ENCODE measurements around the gene KRT31. TPM values are rescaled to one million over a fixed set of nuclear protein-coding genes. Genes with fewer than 3 reads are reported as not detected.
"Not testable (repeated sequence)": the region's sequence is repeated elsewhere in the genome, so short reads cannot be mapped to it uniquely, and the experiment has no call there.

The KRT31 gene
- not detected for polyA plus RNA-seq

GRCh38 chr17:41396996-41397660 is at the start of gene KRT31:
Gene KRT31 (minus strand): TSS chr17:41397608. CDS start chr17:41397539, 69 bp downstream.
- Mint-ChIP-seq H3K4me3 (no peak within 1 kb of the TSS), H3K27ac (no peak within 1 kb of the TSS), H3K36me3 (no peaks in the 10 kb centered on the region), H3K27me3 (ENCODE audit: low read depth in 3 of 3) (peaks cover 0 to 8% (median 6%) of the 10 kb centered on the region in 3 donors), H3K9me3 (no peaks in the 10 kb centered on the region), H3K4me1 (no peaks in the 10 kb centered on the region)
- no peak for DNase-seq

DNA sequence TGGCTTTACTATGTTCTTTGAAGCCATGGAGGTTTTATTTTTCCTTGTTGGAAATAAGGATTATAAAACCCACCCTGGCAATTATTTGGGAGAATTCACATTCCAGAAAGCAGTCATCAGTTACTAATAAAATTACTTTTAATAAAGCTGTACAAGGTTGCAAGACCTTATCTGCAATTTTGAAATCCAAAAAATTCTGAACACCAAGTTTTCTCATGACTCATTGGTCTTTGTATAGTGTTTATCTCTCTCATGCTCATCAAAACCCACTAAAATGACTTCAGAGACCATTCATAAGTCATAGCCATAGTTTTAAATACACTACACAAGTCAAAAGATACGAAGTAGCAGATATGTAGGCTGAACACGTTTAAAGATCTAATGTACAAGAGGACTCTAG is 49.4 kb upstream of the KRT31 start:
- no peak overlapping the region for H3K27ac Mint-ChIP-seq
- no peak overlapping the region for H3K4me3 Mint-ChIP-seq
- peaks cover 0 to 7% (median 5%) of the 10 kb centered on the region in 3 donors for H3K27me3 Mint-ChIP-seq (ENCODE audit: low read depth in 3 of 3)
- H3K9me3 Mint-ChIP-seq = peaks cover 0 to 3% (median 0%) of the 10 kb centered on the region in 6 donors
- H3K4me1 Mint-ChIP-seq = no peaks in the 10 kb centered on the region
- no peaks in the 10 kb centered on the region for H3K36me3 Mint-ChIP-seq
- DNase-seq = no peak

DNA sequence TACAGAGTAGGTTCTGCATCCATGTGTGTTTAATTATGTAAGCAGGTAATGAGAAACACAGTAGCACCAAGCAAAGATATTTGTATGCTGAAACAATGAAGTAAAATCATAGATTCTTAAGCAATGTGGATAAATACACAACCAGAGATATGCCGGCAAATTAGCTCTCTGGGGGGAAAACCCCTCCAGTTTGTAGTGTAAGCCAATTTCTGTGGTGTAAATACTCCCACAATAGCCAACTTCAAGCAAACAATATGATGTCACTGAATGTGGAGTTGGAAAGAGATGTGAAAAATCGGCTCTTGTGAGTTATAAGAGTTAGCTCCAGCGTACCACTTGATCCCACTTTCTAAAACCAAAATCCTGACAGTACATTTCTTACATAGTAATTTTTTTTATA is 47.2 kb upstream of the KRT31 start:
- peaks cover 0 to 3% (median 0%) of the 10 kb centered on the region in 6 donors for H3K9me3 Mint-ChIP-seq
- peaks cover 0 to 4% (median 4%) of the 10 kb centered on the region in 3 donors for H3K27me3 Mint-ChIP-seq (ENCODE audit: low read depth in 3 of 3)
- H3K4me3 Mint-ChIP-seq = no peak overlapping the region
- no peaks in the 10 kb centered on the region for H3K4me1 Mint-ChIP-seq
- no peak for DNase-seq
- no peaks in the 10 kb centered on the region for H3K36me3 Mint-ChIP-seq
- no peak overlapping the region for H3K27ac Mint-ChIP-seq

DNA sequence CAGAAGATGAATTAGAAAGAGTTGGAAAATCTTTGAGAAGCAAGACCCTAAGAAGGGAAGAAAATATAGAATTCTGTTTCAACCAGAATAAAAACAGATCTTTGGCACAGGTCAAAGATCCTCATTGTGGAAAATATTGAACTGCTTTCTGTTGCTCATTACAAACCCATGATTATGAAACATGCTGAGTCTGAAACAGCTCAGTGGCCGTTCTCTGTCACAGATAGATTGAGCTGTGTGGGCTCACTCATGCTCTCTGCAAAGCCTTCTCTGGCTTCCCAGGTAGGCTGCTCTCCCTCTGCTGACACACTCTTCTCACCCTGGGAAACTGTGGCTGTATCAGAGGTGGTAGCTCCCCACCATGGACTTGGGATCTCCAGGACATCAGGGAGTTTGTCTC is 46.8 kb upstream of the KRT31 start:
- H3K9me3 Mint-ChIP-seq = peaks cover 0 to 3% (median 0%) of the 10 kb centered on the region in 6 donors
- no peaks in the 10 kb centered on the region for H3K4me1 Mint-ChIP-seq
- no peak for DNase-seq
- peaks cover 0 to 6% (median 4%) of the 10 kb centered on the region in 3 donors for H3K27me3 Mint-ChIP-seq (ENCODE audit: low read depth in 3 of 3)
- H3K36me3 Mint-ChIP-seq = no peaks in the 10 kb centered on the region
- H3K27ac Mint-ChIP-seq = no peak overlapping the region
- no peak overlapping the region for H3K4me3 Mint-ChIP-seq

- no peak for DNase-seq
- no peaks in the 10 kb centered on the region for H3K36me3 Mint-ChIP-seq
- H3K4me3 Mint-ChIP-seq = no peak overlapping the region
- H3K27ac Mint-ChIP-seq = no peak overlapping the region
- no peaks in the 10 kb centered on the region for H3K4me1 Mint-ChIP-seq
- peaks cover 0 to 3% (median 0%) of the 10 kb centered on the region in 6 donors for H3K9me3 Mint-ChIP-seq
- H3K27me3 Mint-ChIP-seq (ENCODE audit: low read depth in 3 of 3) = peaks cover 1 to 8% (median 5%) of the 10 kb centered on the region in 3 donors
These were observed 45.3 kb upstream of the KRT31 start for GRCh38 chr17:41442739-41443138.

DNA sequence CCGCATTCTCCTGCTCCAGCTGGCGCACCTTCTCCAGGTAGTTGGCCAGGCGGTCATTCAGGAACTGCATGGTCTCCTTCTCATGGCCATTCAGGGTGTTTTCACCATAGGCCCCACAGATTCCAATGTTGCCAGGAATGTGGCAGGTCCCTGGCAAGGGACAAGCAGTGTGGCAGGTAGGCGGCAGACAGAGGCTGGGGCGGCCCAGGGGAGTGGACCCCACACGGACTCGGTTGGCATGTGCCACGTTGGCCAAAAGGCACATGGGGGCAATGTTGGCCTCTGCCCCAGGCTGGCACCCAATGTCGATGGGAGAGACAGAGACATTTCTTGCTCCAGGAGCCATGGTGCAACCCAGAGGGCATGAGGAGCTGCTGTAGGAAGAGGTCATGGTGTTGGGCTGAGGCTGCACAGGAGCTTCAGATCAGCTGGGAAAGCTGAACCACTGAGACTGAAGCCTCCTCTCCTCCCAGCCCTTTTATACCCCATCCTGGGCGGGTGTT is 43.2 kb upstream of the KRT31 start, which contains the start of gene KRT38:
Gene KRT38 (minus strand): TSS at position 453 of the 503 bp plus-strand sequence. CDS start 62 bp downstream, at position 391.
- peaks cover 2 to 8% (median 3%) of the 10 kb centered on the region in 3 donors for H3K27me3 Mint-ChIP-seq (ENCODE audit: low read depth in 3 of 3)
- H3K4me3 Mint-ChIP-seq = no peak within 1 kb of the TSS
- H3K36me3 Mint-ChIP-seq = no peaks in the 10 kb centered on the region
- no peak within 1 kb of the TSS for H3K27ac Mint-ChIP-seq
- peaks cover 0 to 3% (median 0%) of the 10 kb centered on the region in 6 donors for H3K9me3 Mint-ChIP-seq
- no peaks in the 10 kb centered on the region for H3K4me1 Mint-ChIP-seq
- no peak for DNase-seq

DNA sequence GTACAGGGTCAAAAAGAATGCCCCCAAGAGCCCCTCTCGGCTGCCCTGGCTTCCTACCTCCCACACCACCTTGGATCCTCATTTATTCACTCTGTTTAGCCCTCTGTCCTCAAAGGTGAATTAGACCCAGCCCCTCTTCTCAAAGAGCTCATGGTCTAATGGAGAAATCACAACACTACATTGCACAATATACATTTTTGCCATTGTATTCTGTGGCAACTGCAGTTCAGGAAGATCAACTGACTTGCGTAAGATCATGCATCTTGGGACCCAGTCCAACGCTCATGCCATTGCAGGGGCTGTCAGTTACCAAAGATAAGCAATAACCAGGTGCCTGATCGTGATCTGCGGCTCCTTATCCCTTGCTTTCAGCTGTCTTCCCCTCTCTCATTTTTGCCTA is 42.0 kb upstream of the KRT31 start:
- H3K4me3 Mint-ChIP-seq = no peak overlapping the region
- H3K36me3 Mint-ChIP-seq = no peaks in the 10 kb centered on the region
- H3K4me1 Mint-ChIP-seq = no peaks in the 10 kb centered on the region
- peaks cover 2 to 9% (median 2%) of the 10 kb centered on the region in 3 donors for H3K27me3 Mint-ChIP-seq (ENCODE audit: low read depth in 3 of 3)
- no peak overlapping the region for H3K27ac Mint-ChIP-seq
- peaks cover 0 to under 1% (median 0%) of the 10 kb centered on the region in 6 donors for H3K9me3 Mint-ChIP-seq
- no peak for DNase-seq

DNA sequence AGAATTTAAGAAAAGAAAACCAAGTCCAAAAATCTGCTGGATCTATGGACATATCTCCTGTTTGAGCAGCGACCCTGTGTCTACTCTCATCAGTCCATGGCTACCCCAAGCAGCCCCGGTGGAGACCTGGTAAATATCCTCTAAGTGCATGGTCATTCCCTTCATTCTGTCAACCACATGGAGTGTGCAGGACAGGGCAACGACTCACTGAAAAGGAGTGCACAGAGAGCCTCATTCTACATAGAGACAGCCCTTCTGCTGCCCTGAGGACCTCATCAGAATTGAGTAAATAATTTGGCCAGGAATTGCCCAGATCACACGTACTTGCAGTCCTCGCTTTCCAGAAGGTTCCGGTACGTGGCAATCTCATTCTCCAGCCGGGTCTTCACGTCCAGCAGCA is 40.4 kb upstream of the KRT31 start:
- DNase-seq = no peak
- no peaks in the 10 kb centered on the region for H3K36me3 Mint-ChIP-seq
- no peak overlapping the region for H3K4me3 Mint-ChIP-seq
- H3K27me3 Mint-ChIP-seq (ENCODE audit: low read depth in 3 of 3) = peaks cover 2 to 6% (median 3%) of the 10 kb centered on the region in 3 donors
- no peaks in the 10 kb centered on the region for H3K9me3 Mint-ChIP-seq
- no peak overlapping the region for H3K27ac Mint-ChIP-seq
- no peaks in the 10 kb centered on the region for H3K4me1 Mint-ChIP-seq

GRCh38 chr17:41437254-41437653 is 39.8 kb upstream of the KRT31 start:
- Mint-ChIP-seq H3K27ac (no peak overlapping the region), H3K36me3 (no peaks in the 10 kb centered on the region), H3K9me3 (no peaks in the 10 kb centered on the region), H3K4me3 (no peak overlapping the region), H3K4me1 (no peaks in the 10 kb centered on the region), H3K27me3 (ENCODE audit: low read depth in 3 of 3) (peaks cover 2 to 6% (median 4%) of the 10 kb centered on the region in 3 donors)
- no peak for DNase-seq

GRCh38 chr17:41434415-41434814 is 37.0 kb upstream of the KRT31 start:
- H3K36me3 Mint-ChIP-seq = no peaks in the 10 kb centered on the region
- H3K4me3 Mint-ChIP-seq = no peak overlapping the region
- no peak for DNase-seq
- no peaks in the 10 kb centered on the region for H3K9me3 Mint-ChIP-seq
- H3K27me3 Mint-ChIP-seq (ENCODE audit: low read depth in 3 of 3) = peaks cover 2 to 8% (median 6%) of the 10 kb centered on the region in 3 donors
- no peak overlapping the region for H3K27ac Mint-ChIP-seq
- no peaks in the 10 kb centered on the region for H3K4me1 Mint-ChIP-seq

GRCh38 chr17:41434005-41434404 is 36.6 kb upstream of the KRT31 start:
- no peak for DNase-seq
- H3K36me3 Mint-ChIP-seq = no peaks in the 10 kb centered on the region
- no peaks in the 10 kb centered on the region for H3K4me1 Mint-ChIP-seq
- no peak overlapping the region for H3K27ac Mint-ChIP-seq
- no peak overlapping the region for H3K4me3 Mint-ChIP-seq
- H3K27me3 Mint-ChIP-seq (ENCODE audit: low read depth in 3 of 3) = peaks cover 2 to 8% (median 4%) of the 10 kb centered on the region in 3 donors
- no peaks in the 10 kb centered on the region for H3K9me3 Mint-ChIP-seq

- H3K27me3 Mint-ChIP-seq (ENCODE audit: low read depth in 3 of 3) = peaks cover 2 to 8% (median 4%) of the 10 kb centered on the region in 3 donors
- no peaks in the 10 kb centered on the region for H3K9me3 Mint-ChIP-seq
- H3K4me3 Mint-ChIP-seq = no peak overlapping the region
- no peaks in the 10 kb centered on the region for H3K4me1 Mint-ChIP-seq
- H3K27ac Mint-ChIP-seq = no peak overlapping the region
- H3K36me3 Mint-ChIP-seq = no peaks in the 10 kb centered on the region
- no peak for DNase-seq
These were observed 36.2 kb upstream of the KRT31 start for GRCh38 chr17:41433586-41433985.

DNA sequence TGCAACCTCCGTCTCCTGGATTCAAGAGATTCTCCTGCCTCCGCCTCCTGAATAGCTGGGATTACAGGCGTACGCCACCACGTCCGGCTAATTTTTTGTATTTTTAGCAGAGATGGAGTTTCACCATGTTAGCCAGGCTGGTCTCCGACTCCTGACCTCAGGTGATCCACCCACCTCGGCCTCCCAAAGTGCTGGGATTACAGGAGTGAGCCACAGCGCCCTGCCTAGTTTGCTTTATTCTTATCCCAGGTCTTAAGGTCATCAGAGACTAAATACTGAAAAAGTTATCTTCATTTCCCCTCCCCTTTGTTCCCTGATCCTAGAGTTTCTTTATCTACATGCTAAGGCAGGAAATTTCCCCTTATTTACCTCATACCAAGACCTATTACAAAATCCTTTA is 33.0 kb upstream of the KRT31 start:
- H3K27me3 Mint-ChIP-seq (ENCODE audit: low read depth in 3 of 3); H3K36me3 Mint-ChIP-seq; H3K4me1 Mint-ChIP-seq; DNase-seq; H3K9me3 Mint-ChIP-seq; H3K27ac Mint-ChIP-seq; H3K4me3 Mint-ChIP-seq: not testable (repeated sequence)

DNA sequence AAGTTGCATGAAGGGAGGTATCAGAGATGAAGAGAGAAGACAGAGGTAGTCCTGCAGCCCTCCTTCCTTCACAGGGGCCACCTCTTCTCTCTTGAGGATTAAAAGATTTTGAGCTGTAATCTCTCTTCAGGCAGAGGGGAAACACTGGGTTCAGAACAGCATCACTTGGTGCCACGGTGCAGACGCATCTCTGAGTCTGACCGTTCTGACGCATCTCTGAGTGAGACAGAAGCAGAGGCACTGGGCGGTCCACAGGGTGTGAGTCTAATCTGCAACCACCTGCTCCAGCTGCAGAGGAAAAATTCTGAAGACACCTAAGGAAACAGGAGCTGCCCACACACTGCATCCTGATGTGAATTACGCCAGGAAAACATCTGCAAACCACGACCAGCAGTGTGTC is 32.3 kb upstream of the KRT31 start:
- Mint-ChIP-seq H3K27ac (no peak overlapping the region), H3K36me3 (no peaks in the 10 kb centered on the region), H3K27me3 (ENCODE audit: low read depth in 3 of 3) (peaks cover 3 to 7% (median 4%) of the 10 kb centered on the region in 3 donors), H3K9me3 (no peaks in the 10 kb centered on the region), H3K4me3 (no peak overlapping the region), H3K4me1 (no peaks in the 10 kb centered on the region)
- no peak for DNase-seq
